Caco-2 (cell line): Measurements from ENCODE around the gene SLC52A3. TPM values are rescaled to one million over a fixed set of nuclear protein-coding genes. Genes with fewer than 3 reads are reported as not detected.
"Not testable (repeated sequence)": the region's sequence is repeated elsewhere in the genome, so short reads cannot be mapped to it uniquely, and the experiment has no call there.

Experiments
- BruUV-seq: library from RNA; stranded (reverse); fragments of 400-500 nt; replicated peaks from 2 replicates; lab custom pipeline; 2021; lab: Mats Ljungman, UMichigan
- CTCF ChIA-PET: fragments of 300-600 bp; sonication (Branson Sonifier 250); formaldehyde crosslinking; loops from one replicate; lab custom pipeline; 2022; ENCODE audit warnings: antibody characterized with exemption; lab: Charles Lee
- POLR2A ChIA-PET: fragments of 300-600 bp; sonication (Branson Sonifier 250); formaldehyde crosslinking; loops from one replicate; lab custom pipeline; 2022; ENCODE audit warnings: antibody characterized with exemption; lab: Charles Lee
- DNase-seq, 2 experiments: peaks; one replicate each; pipeline versions ENCODE4 v3.0.0 to v3.0.0-alpha.2; 2020 to 2022
- H3K27me3 ChIP-seq: replicated peaks from 2 replicates; pipeline ENCODE4 v1.6.0; 2011; ENCODE audit warnings: low read length; ENCODE audit not compliant: control insufficient read depth, insufficient read depth
- H3K36me3 ChIP-seq: 2 replicates; pipeline ENCODE4 v1.5.1; 2011; ENCODE audit warnings: low read length; ENCODE audit not compliant: control insufficient read depth, insufficient read depth
- H3K4me1 ChIP-seq: fragments of 250-450 bp; sonication (Bioruptor Pico); 2 replicates; pipeline ENCODE4 v1.5.1; 2020; ENCODE audit warnings: mild to moderate bottlenecking
- H3K4me3 ChIP-seq: 2 replicates; pipeline ENCODE4 v1.5.1; 2011; ENCODE audit warnings: low read depth, mild to moderate bottlenecking, control low read depth, low read length
- H3K9me3 ChIP-seq: fragments of 250-450 bp; sonication (Bioruptor Pico); 2 replicates; pipeline ENCODE4 v1.5.1; 2020; ENCODE audit warnings: mild to moderate bottlenecking, moderate library complexity
- H3K27ac Mint-ChIP-seq: one replicate; pipeline ENCODE4 v1.8.0; 2022; ENCODE audit warnings: mixed read lengths; ENCODE audit not compliant: unreplicated experiment
- H3K27me3 Mint-ChIP-seq: one replicate; pipeline ENCODE4 v1.8.0; 2022; ENCODE audit warnings: mixed read lengths; ENCODE audit not compliant: insufficient read depth, unreplicated experiment
- H3K36me3 Mint-ChIP-seq: one replicate; pipeline ENCODE4 v1.8.0; 2022; ENCODE audit warnings: mild to moderate bottlenecking, mixed read lengths; ENCODE audit not compliant: insufficient read depth, unreplicated experiment
- H3K4me1 Mint-ChIP-seq: one replicate; pipeline ENCODE4 v1.8.0; 2022; ENCODE audit warnings: low read depth, mixed read lengths; ENCODE audit not compliant: unreplicated experiment
- H3K4me3 Mint-ChIP-seq: one replicate; pipeline ENCODE4 v1.8.0; 2022; ENCODE audit warnings: mild to moderate bottlenecking, moderate library complexity, mixed read lengths; ENCODE audit not compliant: unreplicated experiment
- H3K9me3 Mint-ChIP-seq: one replicate; pipeline ENCODE4 v1.8.0; 2022; ENCODE audit warnings: mixed read lengths; ENCODE audit not compliant: unreplicated experiment
- intact Hi-C: fragments of 100-400 bp; cut with micrococcal nuclease; formaldehyde crosslinking; loops from one replicate; pipeline ENCODE4 v1.10.0; 2022; ENCODE audit not compliant: unreplicated experiment
- total RNA-seq: library from RNA; stranded (reverse); gene quantifications from 2 replicates; pipeline ENCODE4 v1.2.3, GENCODE V29; 2022
- TF ChIP-seq, protein P1 (sequence below), 2 experiments: fragments of 200-600 bp in 1 of 2; IDR thresholded peaks; 1 replicate in 1 of 2; 2 replicates in 1 of 2; pipeline versions ENCODE4 v1.5.1 to v1.8.0; 2011 to 2022; ENCODE audit warnings: antibody characterized with exemption in 1 of 2, control low read depth in 1 of 2, inconsistent platforms in 1 of 2, low read depth in 1 of 2, low read length in 1 of 2, mild to moderate bottlenecking in 1 of 2, moderate library complexity in 1 of 2; ENCODE audit not compliant: insufficient read depth in 1 of 2, severe bottlenecking in 1 of 2, unreplicated experiment in 1 of 2

Gene SLC52A3
- total RNA-seq, 1 experiment from 2014 or later = 0.50 TPM

DNA sequence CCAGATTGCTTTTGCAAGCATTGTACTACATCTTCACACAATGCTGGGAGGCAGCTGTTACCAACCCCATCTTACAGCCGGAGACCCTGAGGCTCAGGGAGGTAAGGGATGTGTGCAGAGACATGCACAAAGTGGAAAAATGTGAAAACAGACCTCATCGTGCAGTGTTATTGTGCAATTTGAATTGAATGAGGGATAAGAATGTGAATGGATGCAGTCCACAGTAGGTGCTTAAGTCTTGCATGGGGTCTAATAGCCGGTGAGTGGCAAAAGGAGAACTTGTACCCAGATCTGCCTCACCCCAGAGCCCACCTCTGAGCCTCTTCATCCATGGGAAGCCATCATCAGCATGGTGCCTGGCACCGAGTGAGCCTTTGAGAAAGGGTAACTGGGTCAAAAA, 42.1 kb downstream of the SLC52A3 start:
- Histone ChIP-seq H3K27me3 (no peaks in the 10 kb centered on the region; the same call in 1 of the 2 replicates), H3K4me3 (no peak overlapping the region), H3K36me3 (no peaks in the 10 kb centered on the region), H3K4me1 (no peaks in the 10 kb centered on the region; the same call in 1 of the 2 replicates), H3K9me3 (no peaks in the 10 kb centered on the region)
- H3K4me1 Mint-ChIP-seq = no peaks in the 10 kb centered on the region
- peaks cover 6% of the 10 kb centered on the region for H3K36me3 Mint-ChIP-seq
- TF ChIP-seq, protein P1, sequence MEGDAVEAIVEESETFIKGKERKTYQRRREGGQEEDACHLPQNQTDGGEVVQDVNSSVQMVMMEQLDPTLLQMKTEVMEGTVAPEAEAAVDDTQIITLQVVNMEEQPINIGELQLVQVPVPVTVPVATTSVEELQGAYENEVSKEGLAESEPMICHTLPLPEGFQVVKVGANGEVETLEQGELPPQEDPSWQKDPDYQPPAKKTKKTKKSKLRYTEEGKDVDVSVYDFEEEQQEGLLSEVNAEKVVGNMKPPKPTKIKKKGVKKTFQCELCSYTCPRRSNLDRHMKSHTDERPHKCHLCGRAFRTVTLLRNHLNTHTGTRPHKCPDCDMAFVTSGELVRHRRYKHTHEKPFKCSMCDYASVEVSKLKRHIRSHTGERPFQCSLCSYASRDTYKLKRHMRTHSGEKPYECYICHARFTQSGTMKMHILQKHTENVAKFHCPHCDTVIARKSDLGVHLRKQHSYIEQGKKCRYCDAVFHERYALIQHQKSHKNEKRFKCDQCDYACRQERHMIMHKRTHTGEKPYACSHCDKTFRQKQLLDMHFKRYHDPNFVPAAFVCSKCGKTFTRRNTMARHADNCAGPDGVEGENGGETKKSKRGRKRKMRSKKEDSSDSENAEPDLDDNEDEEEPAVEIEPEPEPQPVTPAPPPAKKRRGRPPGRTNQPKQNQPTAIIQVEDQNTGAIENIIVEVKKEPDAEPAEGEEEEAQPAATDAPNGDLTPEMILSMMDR (IDR thresholded peaks at IDR 0.05; ENCODE audit: insufficient read depth in 1 of 2, low read depth in 1 of 2, low read length in 1 of 2, severe bottlenecking in 1 of 2, unreplicated experiment in 1 of 2) = no peak
- H3K27me3 Mint-ChIP-seq = peaks cover 25% of the 10 kb centered on the region
- no peaks in the 10 kb centered on the region for H3K9me3 Mint-ChIP-seq
- no peak overlapping the region for H3K27ac Mint-ChIP-seq
- intact Hi-C loops = loop anchor here (5.0 kb wide), 1 partner anchor 59 kb away; no protein-coding TSS in a partner anchor
- no peak for DNase-seq
- no peak overlapping the region for H3K4me3 Mint-ChIP-seq
- ChIA-PET POLR2A (no interaction called here), CTCF (no interaction called here)
- no TSS peak for BruUV-seq

DNA sequence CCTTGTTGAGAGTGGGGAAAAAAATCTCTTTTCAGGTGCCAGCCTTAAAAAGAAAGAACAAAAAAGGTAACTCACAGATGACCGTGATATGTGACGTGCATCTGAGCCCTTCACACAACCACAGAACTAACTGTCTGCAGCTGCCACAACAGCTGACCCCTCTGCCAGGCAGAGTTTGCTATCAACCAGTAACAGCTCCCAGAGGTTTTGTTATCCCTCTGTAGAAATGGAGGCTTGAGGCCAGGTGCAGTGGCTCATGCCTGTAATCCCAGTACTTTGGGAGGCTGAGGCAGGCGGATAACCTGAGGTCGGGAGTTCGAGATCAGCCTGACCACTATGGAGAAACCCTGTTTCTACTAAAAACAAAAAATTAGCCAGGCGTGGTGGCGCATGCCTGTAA, 42.8 kb downstream of the SLC52A3 start:
- no TSS peak for BruUV-seq
- H3K27me3 ChIP-seq = no peaks in the 10 kb centered on the region; the same call in 1 of the 2 replicates
- TF ChIP-seq, protein P1 (IDR thresholded peaks at IDR 0.05; ENCODE audit: insufficient read depth in 1 of 2, low read depth in 1 of 2, low read length in 1 of 2, severe bottlenecking in 1 of 2, unreplicated experiment in 1 of 2) = no peak
- no peak overlapping the region for H3K4me3 ChIP-seq
- peaks cover 6% of the 10 kb centered on the region for H3K36me3 Mint-ChIP-seq
- H3K36me3 ChIP-seq = no peaks in the 10 kb centered on the region
- ChIA-PET CTCF (no interaction called here), POLR2A (no interaction called here)
- H3K4me1 Mint-ChIP-seq = no peaks in the 10 kb centered on the region
- intact Hi-C loops = loop anchor here (5.0 kb wide), 1 partner anchor 58 kb away; no protein-coding TSS in a partner anchor
- H3K9me3 ChIP-seq = no peaks in the 10 kb centered on the region
- H3K27ac Mint-ChIP-seq = no peak overlapping the region
- H3K27me3 Mint-ChIP-seq = peaks cover 25% of the 10 kb centered on the region
- no peak for DNase-seq
- H3K4me1 ChIP-seq = no peaks in the 10 kb centered on the region; the same call in 1 of the 2 replicates
- H3K9me3 Mint-ChIP-seq = no peaks in the 10 kb centered on the region
- no peak overlapping the region for H3K4me3 Mint-ChIP-seq

DNA sequence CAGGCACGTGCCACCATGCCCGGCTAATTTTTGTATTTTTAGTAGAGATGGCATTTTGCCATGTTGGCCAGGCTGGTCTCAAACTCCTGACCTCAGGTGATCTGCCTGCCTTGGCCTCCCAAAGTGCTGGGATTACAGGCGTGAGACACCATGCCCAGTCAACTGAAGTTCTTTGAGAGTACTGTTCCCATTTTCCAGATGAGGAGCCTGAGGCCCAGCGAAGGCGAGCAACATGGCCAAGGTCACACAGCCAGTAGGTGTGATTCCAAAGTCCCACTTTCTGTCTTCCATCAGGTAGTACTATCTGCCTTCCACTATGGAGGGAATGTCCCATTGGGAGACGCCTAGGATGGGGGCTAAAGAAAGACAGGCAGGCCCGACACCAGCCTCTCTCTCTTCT, 43.5 kb downstream of the SLC52A3 start:
- H3K4me1 Mint-ChIP-seq, POLR2A ChIA-PET, H3K4me3 ChIP-seq, H3K27ac Mint-ChIP-seq, DNase-seq, H3K9me3 ChIP-seq, H3K4me1 ChIP-seq, BruUV-seq, H3K4me3 Mint-ChIP-seq, CTCF ChIA-PET, H3K27me3 ChIP-seq, H3K36me3 Mint-ChIP-seq, H3K9me3 Mint-ChIP-seq, H3K36me3 ChIP-seq: not testable (repeated sequence)
- peaks cover 28% of the 10 kb centered on the region for H3K27me3 Mint-ChIP-seq
- intact Hi-C loops = loop anchor here (5.0 kb wide), 1 partner anchor 57 kb away; no protein-coding TSS in a partner anchor
